GM23248 (cell line): ENCODE results near the gene NBPF3. TPM values are rescaled to one million over a fixed set of nuclear protein-coding genes. Genes with fewer than 3 reads are reported as not detected.
A peak's percentile ranks its signal among the peaks of the same experiment; 100 is the strongest.
"Not testable (repeated sequence)": the region's sequence is repeated elsewhere in the genome, so short reads cannot be mapped to it uniquely, and the experiment has no call there.

Experiments
- DNase-seq: peaks from one replicate; pipeline ENCODE4 v3.0.0-alpha.2; 2015
- H2AFZ ChIP-seq: fragments of 200-600 bp; sonication (generic); 2 replicates; pipeline ENCODE4 v1.6.1; 2016; ENCODE audit warnings: antibody characterized with exemption
- H3F3A ChIP-seq: fragments of 200-600 bp; sonication (generic); 2 replicates; pipeline ENCODE4 v1.6.1; 2016; ENCODE audit warnings: mild to moderate bottlenecking, antibody characterized with exemption, mixed run types; ENCODE audit not compliant: insufficient read depth
- H3K27ac ChIP-seq: fragments of 200-600 bp; sonication (generic); 2 replicates; pipeline ENCODE4 v1.5.1; 2016; ENCODE audit warnings: mild to moderate bottlenecking
- H3K27me3 ChIP-seq: fragments of 200-600 bp; sonication (generic); replicated peaks from 2 replicates; pipeline ENCODE4 v1.6.1; 2016; ENCODE audit warnings: mild to moderate bottlenecking; ENCODE audit not compliant: insufficient read depth
- H3K36me3 ChIP-seq: fragments of 200-600 bp; sonication (generic); 2 replicates; pipeline ENCODE4 v1.6.1; 2016; ENCODE audit warnings: low read depth, mild to moderate bottlenecking
- H3K4me1 ChIP-seq: fragments of 200-600 bp; sonication (generic); 2 replicates; pipeline ENCODE4 v1.6.1; 2016; ENCODE audit warnings: mild to moderate bottlenecking; ENCODE audit not compliant: insufficient read depth
- H3K4me2 ChIP-seq: fragments of 200-600 bp; sonication (generic); one replicate; pipeline ENCODE4 v1.6.1; 2016; ENCODE audit warnings: mild to moderate bottlenecking; ENCODE audit not compliant: unreplicated experiment
- H3K4me3 ChIP-seq: fragments of 200-600 bp; sonication (generic); 2 replicates; pipeline ENCODE4 v1.5.1; 2016; ENCODE audit warnings: mild to moderate bottlenecking
- H3K79me2 ChIP-seq: fragments of 200-600 bp; sonication (generic); 2 replicates; pipeline ENCODE4 v1.6.1; 2016; ENCODE audit warnings: mild to moderate bottlenecking; ENCODE audit not compliant: insufficient read depth
- H3K9ac ChIP-seq: fragments of 200-600 bp; sonication (generic); 2 replicates; pipeline ENCODE4 v1.6.1; 2016; ENCODE audit warnings: mild to moderate bottlenecking
- H3K9me2 ChIP-seq: fragments of 200-600 bp; sonication (generic); 2 replicates; pipeline ENCODE4 v1.6.1; 2016; ENCODE audit warnings: mixed run types, mild to moderate bottlenecking, moderate library complexity; ENCODE audit not compliant: insufficient read depth
- H3K9me3 ChIP-seq: fragments of 200-600 bp; sonication (generic); one replicate; pipeline ENCODE4 v1.6.1; 2017; ENCODE audit warnings: low read depth
- H4K20me1 ChIP-seq: fragments of 200-600 bp; sonication (generic); 2 replicates; pipeline ENCODE4 v1.6.0; 2016; ENCODE audit not compliant: insufficient read depth
- EZH2 ChIP-seq: fragments of 200-600 bp; sonication (generic); IDR thresholded peaks from 2 replicates; pipeline ENCODE4 v1.6.1; 2018; ENCODE audit warnings: antibody characterized with exemption, mild to moderate bottlenecking; ENCODE audit not compliant: insufficient read depth, poor library complexity, severe bottlenecking
- EZH2phosphoT487 ChIP-seq: fragments of 200-600 bp; sonication (generic); IDR thresholded peaks from 2 replicates; pipeline ENCODE4 v1.6.1; 2018; ENCODE audit warnings: antibody characterized with exemption, moderate library complexity, mild to moderate bottlenecking, low read depth; ENCODE audit not compliant: insufficient read depth
- WGBS, 2 experiments: methylation state at CpG; one replicate each; pipeline ENCODE4 v1.1.6; 2015 to 2017; ENCODE audit warnings: low lambda C conversion rate in 2 of 2, low coverage in 1 of 2; ENCODE audit errors: missing lambda C conversion rate in 2 of 2; 5-methylcytosine and 5-hydroxymethylcytosine counted together
- in situ Hi-C: fragments of 300-500 bp; cut with MboI; formaldehyde crosslinking; loops from 2 replicates; pipeline ENCODE4 v1.15.0; 2020
- polyA plus RNA-seq: library from polyadenylated mRNA; unstranded; fragments of >200 nt; fragmentation: Nextera tagmentation; extraction: Ambion mirVana; gene quantifications from 2 replicates; pipeline ENCODE4 v1.2.1, GENCODE V29; 2016
- total RNA-seq: library from RNA; depleted of rRNA; stranded (reverse); fragments of >200 nt; shearing (Covaris generic); gene quantifications from 2 replicates; pipeline ENCODE4 v1.2.3, GENCODE V29; 2014

NBPF3 gene
- total and polyA plus RNA-seq, 2 experiments from 2014 or later = 8.9 to 14.1 TPM

- peak overlapping the region; percentile 60; the same call in 1 of the 2 replicates for H2AFZ ChIP-seq
Measured at GRCh38 chr1:21435646-21436487, 4.1 kb upstream of the NBPF3 start.

GRCh38 chr1:21436488-21437340 lies 3.2 kb upstream of the NBPF3 start:
- Histone ChIP-seq H3K27ac (no peak overlapping the region), H3K9me2 (no peaks in the 10 kb centered on the region), H3K9ac (no peak overlapping the region), H3K27me3 (no peaks in the 10 kb centered on the region), H3K4me2 (peak overlapping the region; percentile 27), H3F3A (no peaks in the 10 kb centered on the region), H4K20me1 (no peaks in the 10 kb centered on the region), H3K79me2 (peaks cover 9% of the 10 kb centered on the region), H3K36me3 (no peaks in the 10 kb centered on the region), H3K4me3 (peak overlapping the region; percentile 48), H2AFZ (peak overlapping the region; percentile 60), H3K4me1 (0 out of 2 replicates have a peak, but pooled peaks cover 4% of the 10 kb centered on the region), H3K9me3 (no peaks in the 10 kb centered on the region)
- in situ Hi-C loops = no loop called here
- peak; percentile 20 for DNase-seq
- TF ChIP-seq EZH2 (no peak), EZH2phosphoT487 (no peak)
- 5 to 8% methylated on average over 30 to 34 of the region's 43 CpGs for WGBS, 2 experiments

More at GRCh38 chr1:21435646-21436487, 4.1 kb upstream of the NBPF3 start:
- no peak overlapping the region for H3K4me3 ChIP-seq
- H3K36me3 ChIP-seq = no peaks in the 10 kb centered on the region
- 78 to 80% methylated on average over 17 to 20 of the region's 20 CpGs for WGBS, 2 experiments
- no peaks in the 10 kb centered on the region for H3K9me3 ChIP-seq
- H3K9ac ChIP-seq = no peak overlapping the region
- TF ChIP-seq EZH2phosphoT487 = no peak
- H3K27me3 ChIP-seq = no peaks in the 10 kb centered on the region
- H3K4me1 ChIP-seq = no peaks in the 10 kb centered on the region
- peaks cover under 1% of the 10 kb centered on the region; the same call in 1 of the 2 replicates for H3K79me2 ChIP-seq
- in situ Hi-C loops = no loop called here
- no peaks in the 10 kb centered on the region for H3K9me2 ChIP-seq
- DNase-seq = no peak
- H4K20me1 ChIP-seq = no peaks in the 10 kb centered on the region
- no peaks in the 10 kb centered on the region for H3F3A ChIP-seq
- H3K27ac ChIP-seq = no peak overlapping the region
- H3K4me2 ChIP-seq = no peak overlapping the region

- no peaks in the 10 kb centered on the region for H3K36me3 ChIP-seq
- no peak overlapping the region for H3K4me2 ChIP-seq
- H3K27me3 ChIP-seq = no peaks in the 10 kb centered on the region
- 0 out of 2 replicates have a peak, but pooled peaks cover 4% of the 10 kb centered on the region for H3K4me1 ChIP-seq
- H3K4me3 ChIP-seq = no peak overlapping the region
- no peaks in the 10 kb centered on the region for H4K20me1 ChIP-seq
- H3K9me3 ChIP-seq = no peaks in the 10 kb centered on the region
- no peak overlapping the region for H3K27ac ChIP-seq
- no peak for DNase-seq
- H3K79me2 ChIP-seq = peaks cover 14% of the 10 kb centered on the region
- peak overlapping the region; percentile 60; the same call in 1 of the 2 replicates for H2AFZ ChIP-seq
- H3F3A ChIP-seq = no peaks in the 10 kb centered on the region
- H3K9ac ChIP-seq = no peak overlapping the region
- H3K9me2 ChIP-seq = no peaks in the 10 kb centered on the region
- in situ Hi-C loops = no loop called here
- WGBS, 2 experiments = 72 to 87% methylated on average over 12 to 15 of the region's 15 CpGs
- TF ChIP-seq EZH2phosphoT487 (no peak), EZH2 (no peak)
Measured at GRCh38 chr1:21437341-21437640, 2.6 kb upstream of the NBPF3 start.

GRCh38 chr1:21438646-21439312 lies 1.2 kb upstream of the NBPF3 start:
- DNase-seq, H3K27me3 ChIP-seq, H3K9ac ChIP-seq, H3K27ac ChIP-seq, H4K20me1 ChIP-seq, H3K9me3 ChIP-seq, H3K36me3 ChIP-seq, H3K4me3 ChIP-seq, in situ Hi-C loops, H3F3A ChIP-seq, H3K4me1 ChIP-seq, H3K4me2 ChIP-seq, H3K9me2 ChIP-seq: not testable (repeated sequence)
- WGBS, 2 experiments = 70 to 79% methylated on average over 12 of the region's 12 CpGs
- Histone ChIP-seq H2AFZ (peak overlapping the region; percentile 89; the same call in 1 of the 2 replicates), H3K79me2 (peaks cover 29% of the 10 kb centered on the region)
